Endothelial cell (in vitro differentiated cells): Measurements from ENCODE around the gene AOX1. TPM values are rescaled to one million over a fixed set of nuclear protein-coding genes. Genes with fewer than 3 reads are reported as not detected.
"Not testable (repeated sequence)": the region's sequence is repeated elsewhere in the genome, so short reads cannot be mapped to it uniquely, and the experiment has no call there.

Source experiments
- DNase-seq: peaks from one replicate; pipeline ENCODE4 v3.0.0; 2021; ENCODE audit warnings: low spot score
- H3K27ac Mint-ChIP-seq: one replicate; pipeline ENCODE4 v1.8.0; 2021; ENCODE audit warnings: mixed read lengths, inconsistent platforms; ENCODE audit not compliant: unreplicated experiment
- H3K27me3 Mint-ChIP-seq: one replicate; pipeline ENCODE4 v1.8.0; 2021; ENCODE audit warnings: mild to moderate bottlenecking, moderate library complexity, mixed read lengths, inconsistent platforms; ENCODE audit not compliant: unreplicated experiment
- H3K36me3 Mint-ChIP-seq: one replicate; pipeline ENCODE4 v1.8.0; 2021; ENCODE audit warnings: mild to moderate bottlenecking, low read depth, mixed read lengths, inconsistent platforms; ENCODE audit not compliant: unreplicated experiment
- H3K4me1 Mint-ChIP-seq: one replicate; pipeline ENCODE4 v1.8.0; 2021; ENCODE audit warnings: mild to moderate bottlenecking, mixed read lengths, inconsistent platforms; ENCODE audit not compliant: unreplicated experiment
- H3K4me3 Mint-ChIP-seq: one replicate; pipeline ENCODE4 v1.8.0; 2021; ENCODE audit warnings: mild to moderate bottlenecking, mixed read lengths, inconsistent platforms; ENCODE audit not compliant: unreplicated experiment
- H3K9me3 Mint-ChIP-seq: one replicate; pipeline ENCODE4 v1.8.0; 2021; ENCODE audit warnings: mixed read lengths, inconsistent platforms; ENCODE audit not compliant: unreplicated experiment
- total RNA-seq: library from RNA; stranded (reverse); fragmentation: NEBNext Ultra II Directional; extraction: Animal tissue kit (Norgen Biotek cat#: 25700); gene quantifications from one replicate; pipeline ENCODE4 v1.2.1, GENCODE V29; 2021; ENCODE audit not compliant: unreplicated experiment
- TF ChIP-seq, protein P1 (sequence below): fragments of 200-600 bp; sonication (generic); IDR thresholded peaks from one replicate; pipeline ENCODE4 v1.5.0; 2021; ENCODE audit warnings: antibody characterized with exemption; ENCODE audit not compliant: unreplicated experiment

AOX1 gene
- total RNA-seq, 1 donor from 2014 or later, result 0.80 TPM

DNA sequence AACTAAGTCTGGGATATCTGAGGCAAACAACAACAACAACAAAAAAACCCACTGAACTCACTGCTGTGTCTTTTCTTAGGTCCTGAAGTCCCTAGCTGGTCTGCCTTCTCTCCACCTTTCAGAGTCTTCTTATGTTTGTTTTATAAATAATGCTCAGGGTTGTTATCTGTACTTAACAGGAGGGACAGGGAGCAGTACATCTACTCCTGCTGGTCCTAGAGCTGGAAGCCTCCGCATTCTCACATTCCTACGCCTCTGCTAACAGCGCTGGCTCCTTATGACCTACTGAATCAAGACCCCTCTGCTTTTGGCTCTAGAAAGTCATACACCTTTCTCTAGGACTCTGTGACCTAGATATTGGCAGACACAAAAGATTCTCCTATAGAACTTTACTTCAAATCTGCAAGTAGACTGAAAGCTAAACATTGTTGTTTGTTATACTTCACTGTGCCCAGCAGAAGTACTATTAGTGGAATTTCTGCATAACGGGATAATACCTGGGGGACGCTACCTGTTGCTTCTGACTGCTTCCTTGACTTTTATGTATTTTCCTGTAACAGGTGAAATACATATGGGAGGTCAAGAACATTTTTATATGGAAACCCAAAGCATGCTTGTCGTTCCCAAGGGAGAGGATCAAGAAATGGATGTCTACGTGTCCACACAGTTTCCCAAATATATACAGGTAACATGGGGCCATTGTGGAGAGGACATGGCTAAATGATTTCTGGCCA lies 48.6 kb downstream of the AOX1 start:
- DNase-seq, result no peak

DNA sequence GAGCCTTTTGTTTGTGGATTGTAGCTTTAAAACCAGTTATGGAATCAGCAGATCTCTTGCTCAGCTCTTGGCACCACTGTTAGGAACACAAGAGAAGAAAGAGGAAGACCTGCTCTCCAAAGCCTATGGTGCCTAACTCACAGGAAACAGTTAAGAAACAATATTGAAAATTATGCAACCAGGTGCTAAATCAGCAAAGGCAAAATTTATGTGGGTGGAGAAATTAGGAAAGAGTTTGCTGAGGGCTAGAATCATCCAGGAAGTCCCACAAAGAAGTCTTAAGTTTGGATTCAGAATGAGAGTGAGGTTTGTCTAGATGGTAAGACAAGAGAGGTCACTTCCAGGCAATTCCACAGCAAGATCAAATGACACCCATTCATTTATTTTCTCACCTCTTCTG lies 49.4 kb downstream of the AOX1 start:
- Mint-ChIP-seq H3K27me3 (no peaks in the 10 kb centered on the region), H3K9me3 (no peaks in the 10 kb centered on the region), H3K36me3 (no peaks in the 10 kb centered on the region), H3K4me1 (no peaks in the 10 kb centered on the region), H3K27ac (no peak overlapping the region), H3K4me3 (no peak overlapping the region)
- TF ChIP-seq, protein P1, sequence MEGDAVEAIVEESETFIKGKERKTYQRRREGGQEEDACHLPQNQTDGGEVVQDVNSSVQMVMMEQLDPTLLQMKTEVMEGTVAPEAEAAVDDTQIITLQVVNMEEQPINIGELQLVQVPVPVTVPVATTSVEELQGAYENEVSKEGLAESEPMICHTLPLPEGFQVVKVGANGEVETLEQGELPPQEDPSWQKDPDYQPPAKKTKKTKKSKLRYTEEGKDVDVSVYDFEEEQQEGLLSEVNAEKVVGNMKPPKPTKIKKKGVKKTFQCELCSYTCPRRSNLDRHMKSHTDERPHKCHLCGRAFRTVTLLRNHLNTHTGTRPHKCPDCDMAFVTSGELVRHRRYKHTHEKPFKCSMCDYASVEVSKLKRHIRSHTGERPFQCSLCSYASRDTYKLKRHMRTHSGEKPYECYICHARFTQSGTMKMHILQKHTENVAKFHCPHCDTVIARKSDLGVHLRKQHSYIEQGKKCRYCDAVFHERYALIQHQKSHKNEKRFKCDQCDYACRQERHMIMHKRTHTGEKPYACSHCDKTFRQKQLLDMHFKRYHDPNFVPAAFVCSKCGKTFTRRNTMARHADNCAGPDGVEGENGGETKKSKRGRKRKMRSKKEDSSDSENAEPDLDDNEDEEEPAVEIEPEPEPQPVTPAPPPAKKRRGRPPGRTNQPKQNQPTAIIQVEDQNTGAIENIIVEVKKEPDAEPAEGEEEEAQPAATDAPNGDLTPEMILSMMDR, result no peak
- DNase-seq, result no peak

More for the DNA sequence above, 48.6 kb downstream of the AOX1 start:
- Mint-ChIP-seq H3K36me3 (no peaks in the 10 kb centered on the region), H3K4me3 (no peak overlapping the region), H3K9me3 (no peaks in the 10 kb centered on the region), H3K27ac (no peak overlapping the region), H3K27me3 (no peaks in the 10 kb centered on the region), H3K4me1 (no peaks in the 10 kb centered on the region)
- TF ChIP-seq, protein P1, result no peak

DNA sequence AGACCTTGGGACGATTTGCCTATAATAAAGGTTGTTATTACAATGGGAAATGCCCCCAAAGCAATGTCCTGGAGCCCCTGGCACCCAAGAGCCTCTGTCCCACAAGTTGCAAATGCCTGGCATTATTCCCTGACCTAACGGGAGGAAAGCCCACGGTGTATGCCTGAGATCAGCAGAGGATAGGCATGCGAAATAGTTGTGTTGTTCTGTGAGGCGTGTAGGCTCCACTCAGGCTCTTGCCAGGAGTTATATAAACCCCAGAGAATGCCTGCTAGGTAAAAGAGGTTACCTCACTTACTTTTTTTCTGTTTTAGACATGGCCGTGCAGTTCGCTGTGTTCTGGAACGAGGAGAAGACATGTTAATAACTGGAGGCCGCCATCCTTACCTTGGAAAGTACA lies 52.1 kb downstream of the AOX1 start:
- Mint-ChIP-seq H3K4me1 (no peaks in the 10 kb centered on the region), H3K9me3 (no peaks in the 10 kb centered on the region), H3K27me3 (no peaks in the 10 kb centered on the region), H3K27ac (no peak overlapping the region), H3K36me3 (no peaks in the 10 kb centered on the region), H3K4me3 (no peak overlapping the region)
- TF ChIP-seq, protein P1, result no peak
- no peak for DNase-seq

DNA sequence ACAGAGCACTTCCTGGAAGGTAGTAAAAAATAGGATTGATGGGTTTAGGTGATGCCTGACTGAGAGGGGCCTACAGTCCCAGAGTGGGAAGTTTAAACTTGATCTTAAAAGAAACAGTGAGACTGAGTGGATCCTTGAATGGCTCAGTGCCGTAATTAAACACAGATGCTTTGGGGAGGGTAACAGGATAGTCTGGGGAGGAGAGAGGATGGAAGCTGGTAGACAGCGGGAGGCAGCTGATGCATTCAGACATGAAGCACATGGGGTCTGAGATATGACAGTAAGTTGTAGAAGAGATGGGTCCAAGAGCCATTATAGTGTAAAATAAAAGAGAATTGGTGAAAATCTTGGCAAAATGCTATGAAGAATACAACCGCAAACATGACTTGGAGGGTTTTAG lies 54.4 kb downstream of the AOX1 start:
- Mint-ChIP-seq H3K9me3 (no peaks in the 10 kb centered on the region), H3K4me3 (no peak overlapping the region), H3K27me3 (no peaks in the 10 kb centered on the region), H3K36me3 (no peaks in the 10 kb centered on the region), H3K27ac (no peak overlapping the region), H3K4me1 (no peaks in the 10 kb centered on the region)
- DNase-seq, result no peak
- TF ChIP-seq, protein P1, result no peak

DNA sequence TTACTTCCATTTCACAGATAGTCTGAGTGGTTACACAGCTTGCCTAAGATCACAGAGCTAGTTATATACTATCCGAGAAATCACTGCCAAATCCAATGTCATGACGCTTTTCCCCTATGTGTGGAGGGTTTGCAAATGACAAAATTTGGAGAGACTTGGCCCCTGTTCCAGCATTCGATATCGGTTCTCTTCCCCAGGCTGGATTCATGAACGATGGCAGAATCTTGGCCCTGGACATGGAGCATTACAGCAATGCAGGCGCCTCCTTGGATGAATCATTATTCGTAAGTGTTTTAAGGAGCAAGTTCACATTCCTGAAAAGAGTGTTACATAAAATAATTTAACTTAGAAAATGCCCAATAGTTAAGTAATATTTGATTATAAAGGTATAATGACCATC lies 55.1 kb downstream of the AOX1 start:
- Mint-ChIP-seq H3K27ac (no peak overlapping the region), H3K36me3 (no peaks in the 10 kb centered on the region), H3K4me1 (no peaks in the 10 kb centered on the region), H3K4me3 (no peak overlapping the region), H3K9me3 (no peaks in the 10 kb centered on the region), H3K27me3 (no peaks in the 10 kb centered on the region)
- TF ChIP-seq, protein P1, result no peak
- no peak for DNase-seq

DNA sequence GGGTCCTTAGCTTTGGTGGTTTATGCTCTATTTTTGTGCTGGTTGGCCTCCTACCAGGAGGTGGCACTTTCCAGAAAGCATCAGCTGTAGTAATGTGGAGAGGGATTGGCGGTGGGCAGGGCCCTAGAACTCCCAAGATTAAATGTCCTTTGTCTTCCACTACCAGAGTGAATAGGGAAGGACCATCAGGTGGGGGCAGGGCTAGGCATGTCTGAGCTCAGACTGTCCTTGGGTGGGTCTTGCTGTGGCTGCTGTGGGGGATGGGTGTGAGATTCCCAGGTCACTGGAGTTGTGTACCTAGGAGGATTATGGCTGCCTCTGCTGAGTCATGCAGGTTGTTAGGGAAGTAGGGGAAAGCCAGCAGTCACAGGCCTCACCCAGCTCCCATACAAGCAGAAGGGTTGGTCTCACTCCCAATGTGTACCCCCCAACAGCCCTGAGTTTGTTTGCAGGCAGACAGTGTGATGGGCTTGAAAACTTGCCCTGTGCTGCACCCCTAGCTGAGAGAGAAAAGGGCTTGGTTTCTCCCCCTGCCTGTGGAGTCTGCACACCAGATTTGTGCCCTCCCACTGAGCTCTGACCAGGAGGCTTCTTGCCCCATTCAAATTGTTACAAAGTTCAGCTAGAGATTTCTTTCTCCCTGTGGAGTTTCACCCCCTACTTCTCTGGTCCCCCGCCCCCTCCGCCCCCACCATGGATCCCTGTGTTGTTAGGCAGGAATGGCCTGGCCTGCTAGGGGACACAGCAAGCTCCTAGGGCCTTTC lies 62.9 kb downstream of the AOX1 start:
- not testable (repeated sequence) for H3K4me3 Mint-ChIP-seq, H3K4me1 Mint-ChIP-seq, H3K9me3 Mint-ChIP-seq, H3K27ac Mint-ChIP-seq, H3K36me3 Mint-ChIP-seq, DNase-seq, H3K27me3 Mint-ChIP-seq
